Gastrocnemius medialis (tissue), 4 donors: ENCODE measurements around the gene PACS1.

Experiments used
- CTCF ChIP-seq, 5 experiments: fragments of 450-650 bp in 3 of 5; fragments of 200-600 bp in 2 of 5; sonication (generic) in 2 of 5; IDR thresholded peaks in 4 of 5; conservative IDR thresholded peaks in 1 of 5; 1 replicate in 4 of 5; 2 replicates in 1 of 5; pipeline ENCODE4 v1.5.1; 2016 to 2019; ENCODE audit warnings: antibody characterized with exemption in 5 of 5, mild to moderate bottlenecking in 3 of 5, moderate library complexity in 3 of 5
- POLR2A ChIP-seq, 2 donors: fragments of 450-650 bp; IDR thresholded peaks; one replicate each; pipeline ENCODE4 v1.6.1; 2017; ENCODE audit warnings: antibody characterized with exemption in 2 of 2, mild to moderate bottlenecking in 2 of 2, moderate library complexity in 2 of 2

GRCh38 chr11:66285250-66285947 is 215.3 kb downstream of the PACS1 start:
- TF ChIP-seq CTCF (IDR thresholded peaks at IDR 0.05 in 4 of 5, conservative IDR thresholded peaks at IDR 0.05 in 1 of 5) (no peak), POLR2A (IDR thresholded peaks at IDR 0.05) (no peak)
